Measurements from ENCODE around the gene LRIG1.
"Not testable (repeated sequence)": the region's sequence is repeated elsewhere in the genome, so short reads cannot be mapped to it uniquely, and the experiment has no call there.

LRIG1 gene

GRCh38 chr3:66441129-66441528 lies 59.7 kb downstream of the LRIG1 start:
- DNase-seq, result no peak

GRCh38 chr3:66439666-66440344 lies 61.0 kb downstream of the LRIG1 start:
- DNase-seq, result peak; percentile 53 to 61

GRCh38 chr3:66438046-66438445 lies 62.8 kb downstream of the LRIG1 start:
- DNase-seq, result no peak

DNA sequence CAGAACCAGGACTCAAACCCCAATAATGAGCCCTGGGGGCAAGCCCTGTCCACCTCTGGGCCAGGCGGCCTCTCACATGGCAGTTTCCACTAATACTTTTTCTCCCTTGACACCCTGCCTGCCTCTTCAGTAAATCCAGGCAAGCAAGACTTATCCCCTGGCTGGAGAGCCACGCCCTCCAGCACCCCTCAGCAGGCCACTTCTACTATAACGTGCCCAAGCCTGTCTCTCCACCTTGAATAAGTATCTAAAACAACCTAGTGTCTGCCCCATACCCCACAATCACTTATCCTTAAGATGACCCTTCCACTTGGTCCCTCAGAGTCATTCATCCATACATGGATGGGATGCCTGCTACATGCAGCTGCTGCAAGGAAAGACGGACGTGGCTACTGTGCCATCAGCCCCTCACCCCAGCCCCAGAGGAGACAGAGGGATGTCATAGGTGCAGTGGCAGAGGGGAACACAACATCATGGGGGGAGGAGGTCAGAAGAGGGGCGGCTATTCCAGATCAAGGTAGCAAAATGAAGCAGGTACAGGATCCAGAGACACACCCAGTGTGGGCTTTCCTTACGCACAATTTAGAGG lies 63.4 kb downstream of the LRIG1 start:
- DNase-seq, result no peak

DNA sequence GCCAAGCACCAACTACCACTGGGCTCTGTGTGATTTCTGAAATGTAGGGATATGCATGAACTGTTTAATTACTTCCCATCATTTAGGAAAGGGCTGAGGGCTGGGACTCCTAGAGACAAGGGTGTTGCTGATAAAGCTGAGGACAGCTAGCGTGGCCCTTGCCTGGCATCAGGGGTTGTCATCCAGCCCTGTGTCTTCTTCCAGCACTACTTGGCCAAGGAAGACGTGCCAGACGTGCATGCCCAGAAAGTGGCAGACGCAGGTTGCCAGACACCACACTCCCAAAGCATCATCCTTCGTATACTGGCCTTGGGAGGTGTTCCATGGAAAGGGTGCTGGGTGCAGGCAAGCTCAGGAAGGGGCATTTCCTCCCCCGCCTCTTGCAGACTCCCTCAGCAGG lies 64.8 kb downstream of the LRIG1 start:
- no peak for DNase-seq

GRCh38 chr3:66434726-66435125 lies 66.1 kb downstream of the LRIG1 start:
- no peak for DNase-seq

DNA sequence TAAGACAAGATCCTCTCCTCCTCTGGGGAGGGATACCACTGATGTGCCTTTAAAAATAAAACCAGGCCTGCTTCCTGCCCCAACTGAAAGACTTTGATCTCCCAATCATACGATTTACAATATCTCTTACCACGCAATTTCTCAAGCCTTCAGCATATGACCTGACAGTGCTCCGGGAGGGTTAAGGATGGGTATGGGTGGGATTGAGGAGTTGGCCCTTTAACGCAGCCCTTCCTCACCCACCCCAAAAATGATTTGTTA lies 67.4 kb downstream of the LRIG1 start:
- peak in 1 of 2 experiments; percentile 67 for DNase-seq

DNA sequence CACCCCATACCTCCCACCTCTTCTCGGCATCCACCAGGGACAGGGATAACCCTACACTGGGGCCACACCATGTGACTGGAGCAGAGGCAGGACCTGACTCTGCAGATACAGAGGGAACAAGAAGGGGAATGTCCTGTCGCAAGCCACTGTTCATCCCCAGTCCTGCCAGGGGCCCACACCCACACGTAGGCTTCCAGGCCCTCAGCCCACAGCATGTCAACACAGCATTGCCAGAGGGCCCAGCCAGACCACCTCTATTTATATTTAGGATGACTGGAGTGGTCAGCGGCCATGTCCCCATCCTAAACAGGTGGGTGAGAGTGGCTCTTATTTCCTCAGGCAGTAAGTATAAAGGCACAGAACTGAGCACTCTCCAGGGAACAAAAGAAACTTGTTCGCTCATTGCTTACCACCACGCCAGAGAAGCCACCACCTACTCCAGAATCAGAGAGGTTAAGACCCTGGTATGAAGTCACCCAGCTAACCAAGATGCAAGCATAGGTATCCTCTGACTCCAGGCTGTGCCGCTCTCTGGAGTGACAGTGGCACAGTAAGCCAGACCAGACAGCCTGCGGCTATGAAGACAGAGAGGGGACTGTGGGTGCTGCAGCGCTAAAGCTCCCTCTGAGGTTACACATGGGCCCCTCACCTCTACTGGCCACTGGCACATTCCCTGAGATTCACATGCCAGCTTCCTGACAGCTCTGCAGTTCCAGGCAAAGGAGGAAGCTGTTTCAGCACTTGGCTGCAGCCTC lies 67.9 kb downstream of the LRIG1 start:
- peak in 1 of 2 experiments; percentile 54 for DNase-seq

GRCh38 chr3:66432041-66432766 lies 68.6 kb downstream of the LRIG1 start:
- DNase-seq, result no peak

DNA sequence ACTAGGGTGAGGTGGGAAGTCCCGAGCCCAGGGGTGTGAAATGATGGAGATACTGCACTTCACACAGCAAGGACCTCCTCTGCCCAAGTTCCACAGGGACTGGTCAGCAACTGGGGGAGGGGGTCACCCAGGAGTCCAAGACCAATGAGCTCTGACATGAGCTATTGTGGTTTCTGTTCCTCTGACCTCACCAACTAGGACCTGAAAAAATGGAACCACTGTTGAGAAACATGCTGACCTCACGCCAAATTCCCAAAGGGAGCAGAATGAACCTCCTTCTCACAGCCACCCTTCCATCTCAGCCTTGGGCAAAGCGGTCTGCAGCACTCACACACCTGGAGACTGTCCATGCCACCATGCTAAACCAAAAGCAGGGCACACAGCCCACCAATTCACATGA lies 69.3 kb downstream of the LRIG1 start:
- no peak for DNase-seq

GRCh38 chr3:66430876-66431275 lies 69.9 kb downstream of the LRIG1 start:
- no peak for DNase-seq

- DNase-seq, result no peak
These were observed 72.1 kb downstream of the LRIG1 start for GRCh38 chr3:66428733-66429132.

DNA sequence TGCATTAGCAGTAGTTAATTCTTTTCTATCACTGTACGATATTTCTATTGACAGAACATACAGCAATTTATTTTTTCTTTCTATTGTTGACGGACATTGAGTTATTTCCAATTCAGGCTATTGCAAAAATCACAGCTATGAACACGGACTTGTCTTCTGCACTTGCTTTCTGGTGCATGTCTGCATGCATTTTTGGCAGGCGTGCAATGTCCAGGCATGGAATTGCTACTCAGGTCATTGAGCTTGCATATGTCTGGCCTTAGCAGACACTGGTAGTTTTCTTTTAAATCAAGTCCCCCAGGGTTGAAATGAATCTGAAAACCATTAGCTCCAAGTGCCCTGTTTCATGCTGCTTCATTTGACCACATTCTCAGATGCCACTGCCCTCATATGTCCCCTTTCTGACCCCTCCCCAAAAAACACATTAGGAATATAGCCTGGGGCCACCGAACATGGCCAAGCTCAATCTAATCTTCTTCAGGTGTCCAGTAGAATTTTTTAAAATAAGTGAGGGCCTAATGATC lies 72.8 kb downstream of the LRIG1 start:
- no peak for DNase-seq

GRCh38 chr3:66427352-66427751 lies 73.5 kb downstream of the LRIG1 start:
- DNase-seq, result no peak

GRCh38 chr3:66426135-66426534 lies 74.7 kb downstream of the LRIG1 start:
- no peak for DNase-seq

DNA sequence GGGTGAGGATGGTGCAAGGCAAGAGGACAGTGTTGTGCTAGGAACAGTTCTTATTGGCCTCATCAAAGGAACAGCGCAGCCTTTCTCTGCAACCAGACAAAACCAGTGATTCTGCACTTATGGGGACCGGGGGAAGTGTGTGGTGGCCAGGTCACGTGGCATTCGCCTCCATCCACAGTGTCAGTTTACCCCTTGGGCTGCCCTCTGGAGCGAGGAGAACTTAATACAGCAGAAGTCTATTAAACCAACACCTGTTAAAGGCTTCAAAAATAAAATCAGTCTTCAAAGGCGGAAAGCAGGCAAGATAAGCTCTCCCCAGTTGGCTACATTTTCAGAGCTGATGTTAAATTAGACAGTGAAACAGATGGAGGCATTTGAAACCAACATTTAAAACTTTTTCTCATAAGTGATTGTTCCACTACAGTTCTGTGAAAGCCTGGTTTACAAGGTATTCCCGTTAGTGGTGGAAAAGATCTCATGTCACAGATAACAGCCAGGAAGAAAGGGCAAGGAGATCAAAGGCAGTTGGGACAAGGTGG lies 75.2 kb downstream of the LRIG1 start:
- no peak for DNase-seq

- DNase-seq, result no peak
These were observed 75.8 kb downstream of the LRIG1 start for GRCh38 chr3:66425032-66425431.

DNA sequence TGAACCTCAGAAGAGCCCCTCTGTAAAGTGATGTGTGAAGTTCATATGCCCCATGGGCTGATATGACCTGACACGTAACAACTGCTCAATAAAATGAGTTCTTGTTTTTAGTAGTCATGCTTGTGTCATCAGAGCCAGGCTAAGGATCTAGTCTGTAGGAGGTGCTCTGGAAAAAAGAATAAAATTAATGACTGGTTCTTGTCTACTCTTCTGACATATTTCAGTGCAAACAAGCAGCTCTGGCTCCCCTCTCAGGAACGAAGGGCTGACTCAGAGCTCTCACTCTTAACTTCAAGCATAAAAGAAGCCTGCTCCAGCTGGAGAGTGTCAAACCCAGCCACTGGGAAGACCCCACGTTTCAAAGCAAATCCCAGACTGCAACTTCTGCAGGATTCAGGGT lies 77.0 kb downstream of the LRIG1 start:
- no peak for DNase-seq

DNA sequence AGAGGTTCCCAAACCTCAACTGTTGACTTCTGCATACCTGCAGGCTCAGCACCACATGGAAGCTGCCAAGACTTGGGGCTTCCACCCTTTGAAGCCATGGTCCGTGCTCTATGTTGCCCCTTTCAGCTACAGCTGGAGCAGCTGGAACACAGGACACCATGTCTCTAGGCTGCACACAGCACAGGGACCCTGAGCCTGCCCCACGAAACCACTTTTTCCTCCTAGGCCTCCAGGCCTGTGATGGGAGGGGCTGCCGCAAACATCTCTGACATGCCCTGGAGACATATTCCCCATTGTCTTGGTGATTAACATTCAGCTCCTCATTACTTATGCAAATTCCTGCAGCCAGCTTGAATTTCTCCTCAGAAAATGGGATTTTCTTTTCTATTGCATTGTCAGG lies 78.9 kb downstream of the LRIG1 start:
- DNase-seq, result not testable (repeated sequence)

GRCh38 chr3:66421144-66421543 lies 79.7 kb downstream of the LRIG1 start:
- not testable (repeated sequence) for DNase-seq

- no peak for DNase-seq
These were observed 81.8 kb downstream of the LRIG1 start for GRCh38 chr3:66419036-66419435.

- no peak for DNase-seq
These were observed 82.3 kb downstream of the LRIG1 start for GRCh38 chr3:66418475-66418931.
